Ovary (tissue), 9 donors: ENCODE measurements around the gene ERN1. TPM values are rescaled to one million over a fixed set of nuclear protein-coding genes. Genes with fewer than 3 reads are reported as not detected.
A peak's percentile ranks its signal among the peaks of the same experiment; 100 is the strongest.

Experiments used
- DNase-seq, 5 donors: peaks; one replicate each; pipeline ENCODE4 v3.0.0-alpha.2; 2019 to 2020
- H3K27ac ChIP-seq, 2 donors: fragments of 200-600 bp; one replicate each; pipeline versions ENCODE4 v1.5.1 to v1.8.0; 2019 to 2022
- H3K27me3 ChIP-seq: fragments of 200-600 bp; one replicate; pipeline ENCODE4 v1.8.0; 2022
- H3K36me3 ChIP-seq: fragments of 200-600 bp; sonication (generic); one replicate; pipeline ENCODE4 v1.5.1; 2019
- H3K4me1 ChIP-seq: one replicate; pipeline ENCODE4 v1.8.1; 2013; ENCODE audit warnings: mild to moderate bottlenecking, moderate library complexity; ENCODE audit not compliant: insufficient read depth
- H3K4me3 ChIP-seq: fragments of 200-600 bp; sonication (generic); one replicate; pipeline ENCODE4 v1.5.1; 2017
- H3K9me3 ChIP-seq, 2 donors: fragments of 200-600 bp in 1 of 2; sonication (generic) in 1 of 2; one replicate each; pipeline versions ENCODE4 v1.5.1 to v1.8.1; 2013 to 2019; ENCODE audit warnings: mild to moderate bottlenecking in 1 of 2, moderate library complexity in 1 of 2
- EP300 ChIP-seq: sonication (generic); formaldehyde crosslinking; IDR thresholded peaks from one replicate; pipeline ENCODE4 v1.6.1; 2017; ENCODE audit warnings: antibody characterized with exemption
- POLR2A ChIP-seq: fragments of 450-650 bp; IDR thresholded peaks from one replicate; pipeline ENCODE4 v1.6.1; 2017; ENCODE audit warnings: antibody characterized with exemption, mild to moderate bottlenecking, moderate library complexity
- WGBS, 3 donors: extraction: QIAGEN DNeasy Blood & Tissue Kit in 1 of 3; methylation state at CpG; one replicate each; pipeline versions ENCODE4 v1.1.5 to v1.1.7; 2013 to 2017; 5-methylcytosine and 5-hydroxymethylcytosine counted together
- intact Hi-C, 4 donors: fragments of 100-400 bp; cut with DNase I; formaldehyde crosslinking; loops; one replicate each; pipeline versions ENCODE4 v1.11.0 to v1.15.1; 2022 to 2023
- polyA plus RNA-seq, 2 donors: library from polyadenylated mRNA; stranded (reverse); fragments of 200-250 nt in 1 of 2; fragments of 350-450 nt in 1 of 2; fragmentation: Illumina TruSeq in 1 of 2; extraction: RNeasy Lipid Tissue Mini Kit (QIAGEN cat#74804) in 1 of 2; gene quantifications; one replicate each; pipeline ENCODE4 v1.2.3, GENCODE V29; 2013 to 2014
- total RNA-seq, 7 donors: library from RNA; depleted of rRNA in 2 of 7; stranded (reverse); fragments of >200 nt in 2 of 7; fragmentation: NEBNext Ultra II Directional in 3 of 7; extraction: Animal tissue kit (Norgen Biotek cat#: 25700) in 3 of 7; gene quantifications; one replicate each; pipeline versions ENCODE4 v1.1.0 to v1.2.4, GENCODE V29; 2016 to 2023
- TF ChIP-seq, protein P1 (sequence below), 3 donors: fragments of 450-650 bp in 2 of 3; fragments of 200-600 bp in 1 of 3; IDR thresholded peaks; one replicate each; pipeline versions ENCODE4 v1.5.1 to v1.8.0; 2016 to 2022; ENCODE audit warnings: antibody characterized with exemption in 3 of 3, mild to moderate bottlenecking in 1 of 3
- donor health status: DM: no; HTN: no; CAD: no; lungs with moderate emphysema.
- donor health status: DM: no; HTN: no; CAD: no.
- donor health status: Bipolar disorder and iron deficiency.
- donor health status: DM: yes; HTN: yes; CAD: no.
- donor health status: DM: no; HTN: no; CAD: no.
- donor health status: DM: yes; HTN: yes; CAD: no.

ERN1 gene
- total and polyA plus RNA-seq, 9 donors, result 8.1 to 73.4 (median 30.4) TPM

GRCh38 chr17:64067657-64068056 lies 62.3 kb downstream of the ERN1 start:
- Histone ChIP-seq H3K27me3 (no peaks in the 10 kb centered on the region), H3K27ac (no peak overlapping the region), H3K4me3 (no peak overlapping the region), H3K36me3 (peaks cover 3% of the 10 kb centered on the region), H3K4me1 (no peaks in the 10 kb centered on the region), H3K9me3 (peaks cover 0 to 8% of the 10 kb centered on the region in 2 donors)
- 91 to 92% (median 92%) methylated on average over 3 of the region's 3 CpGs for WGBS, 3 donors
- TF ChIP-seq EP300, result no peak
- DNase-seq, result no peak
- intact Hi-C loops, result no loop called here

- 93 to 96% (median 96%) methylated on average over 7 of the region's 7 CpGs for WGBS, 3 donors
- intact Hi-C loops, result no loop called here
- Histone ChIP-seq H3K4me3 (no peak overlapping the region), H3K36me3 (peaks cover 3% of the 10 kb centered on the region), H3K27ac (no peak overlapping the region), H3K27me3 (no peaks in the 10 kb centered on the region), H3K9me3 (peaks cover 0 to 8% of the 10 kb centered on the region in 2 donors), H3K4me1 (no peaks in the 10 kb centered on the region)
- TF ChIP-seq EP300 (no peak), POLR2A (no peak)
- TF ChIP-seq, protein P1, sequence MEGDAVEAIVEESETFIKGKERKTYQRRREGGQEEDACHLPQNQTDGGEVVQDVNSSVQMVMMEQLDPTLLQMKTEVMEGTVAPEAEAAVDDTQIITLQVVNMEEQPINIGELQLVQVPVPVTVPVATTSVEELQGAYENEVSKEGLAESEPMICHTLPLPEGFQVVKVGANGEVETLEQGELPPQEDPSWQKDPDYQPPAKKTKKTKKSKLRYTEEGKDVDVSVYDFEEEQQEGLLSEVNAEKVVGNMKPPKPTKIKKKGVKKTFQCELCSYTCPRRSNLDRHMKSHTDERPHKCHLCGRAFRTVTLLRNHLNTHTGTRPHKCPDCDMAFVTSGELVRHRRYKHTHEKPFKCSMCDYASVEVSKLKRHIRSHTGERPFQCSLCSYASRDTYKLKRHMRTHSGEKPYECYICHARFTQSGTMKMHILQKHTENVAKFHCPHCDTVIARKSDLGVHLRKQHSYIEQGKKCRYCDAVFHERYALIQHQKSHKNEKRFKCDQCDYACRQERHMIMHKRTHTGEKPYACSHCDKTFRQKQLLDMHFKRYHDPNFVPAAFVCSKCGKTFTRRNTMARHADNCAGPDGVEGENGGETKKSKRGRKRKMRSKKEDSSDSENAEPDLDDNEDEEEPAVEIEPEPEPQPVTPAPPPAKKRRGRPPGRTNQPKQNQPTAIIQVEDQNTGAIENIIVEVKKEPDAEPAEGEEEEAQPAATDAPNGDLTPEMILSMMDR (IDR thresholded peaks at IDR 0.05), result no peak
- DNase-seq, result no peak
These were observed 63.2 kb downstream of the ERN1 start for GRCh38 chr17:64066716-64067115.

- H3K4me1 ChIP-seq, result no peaks in the 10 kb centered on the region
- no peak overlapping the region for H3K27ac ChIP-seq
- WGBS, 3 donors, result 90 to 93% (median 90%) methylated on average over 8 of the region's 8 CpGs
- H3K36me3 ChIP-seq, result no peaks in the 10 kb centered on the region
- intact Hi-C loops, result no loop called here
- TF ChIP-seq, protein P1 (IDR thresholded peaks at IDR 0.05), result no peak
- TF ChIP-seq POLR2A (no peak), EP300 (no peak)
- DNase-seq, result no peak
- peaks cover 0 to 8% of the 10 kb centered on the region in 2 donors for H3K9me3 ChIP-seq
- H3K4me3 ChIP-seq, result no peak overlapping the region
- no peaks in the 10 kb centered on the region for H3K27me3 ChIP-seq
These were observed 64.8 kb downstream of the ERN1 start for GRCh38 chr17:64065161-64065560.

- intact Hi-C loops, result no loop called here
- Histone ChIP-seq H3K27me3 (no peaks in the 10 kb centered on the region), H3K4me3 (no peak overlapping the region), H3K9me3 (peaks cover 0 to under 1% of the 10 kb centered on the region in 2 donors), H3K36me3 (no peaks in the 10 kb centered on the region), H3K4me1 (no peaks in the 10 kb centered on the region), H3K27ac (no peak overlapping the region)
- no peak for DNase-seq
- TF ChIP-seq, protein P1 (IDR thresholded peaks at IDR 0.05), result no peak
- TF ChIP-seq EP300, result no peak
- no peak for TF ChIP-seq POLR2A
- WGBS, 3 donors, result 90 to 96% (median 95%) methylated on average over 9 of the region's 9 CpGs
These were observed 65.6 kb downstream of the ERN1 start for GRCh38 chr17:64064331-64064730.

DNA sequence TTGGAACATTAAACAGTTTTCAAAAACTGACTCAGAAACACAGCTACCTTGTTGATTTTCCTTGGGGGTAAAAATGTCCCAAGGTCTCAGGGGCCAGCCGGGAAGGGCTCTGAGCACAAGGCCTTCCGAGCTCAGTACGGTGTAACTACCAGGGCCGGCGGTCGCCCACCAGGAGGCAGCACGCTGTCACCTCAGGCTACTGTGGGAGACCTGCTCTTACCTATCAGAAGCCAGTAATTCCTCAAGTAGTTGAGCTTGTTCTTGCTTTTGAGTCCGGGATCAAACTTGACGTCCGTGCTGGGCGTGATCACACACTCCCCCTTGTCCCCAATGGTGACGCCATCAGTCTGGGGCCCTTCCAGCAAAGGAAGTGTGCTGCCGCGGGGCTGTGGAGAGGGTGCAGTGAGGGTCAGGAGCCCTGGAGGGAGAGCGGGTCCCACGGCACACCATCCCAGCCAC lies 66.1 kb downstream of the ERN1 start:
- 70 to 75% (median 73%) methylated on average over 16 of the region's 16 CpGs for WGBS, 3 donors
- Histone ChIP-seq H3K27ac (no peak overlapping the region), H3K4me1 (no peaks in the 10 kb centered on the region), H3K27me3 (no peaks in the 10 kb centered on the region), H3K9me3 (no peaks in the 10 kb centered on the region), H3K4me3 (no peak overlapping the region), H3K36me3 (no peaks in the 10 kb centered on the region)
- DNase-seq, result peak in 3 of 5 donors; percentile 42 to 57 (median 51)
- TF ChIP-seq, protein P1 (IDR thresholded peaks at IDR 0.05), result peak in 2 of 3 donors; percentile 22
- TF ChIP-seq POLR2A, result no peak
- TF ChIP-seq EP300, result no peak
- intact Hi-C loops, result no loop called here
